Activated T-cell treated with anti-CD3 and anti-CD28 coated beads, Interleukin-2, amount 50 U/mL, for 48 hours (primary cell): ENCODE measurements around the gene SEC24D.
A peak's percentile ranks its signal among the peaks of the same experiment; 100 is the strongest.

Source experiments
- DNase-seq, 2 experiments: peaks; one replicate each; pipeline ENCODE4 v3.0.0-alpha.2; 2020

The SEC24D gene

GRCh38 chr4:118684873-118685811 is 150.8 kb downstream of the SEC24D start, which contains the start of gene METTL14:
Gene METTL14 (plus strand): TSS chr4:118685392. CDS start chr4:118685535, 143 bp downstream.
- DNase-seq, result peak; percentile 92

GRCh38 chr4:118683513-118683912 is 152.4 kb downstream of the SEC24D start:
- no peak for DNase-seq

GRCh38 chr4:118682928-118683327 is 153.0 kb downstream of the SEC24D start:
- DNase-seq, result no peak

GRCh38 chr4:118680808-118681207 is 155.1 kb downstream of the SEC24D start:
- no peak for DNase-seq

GRCh38 chr4:118676128-118676527 is 159.8 kb downstream of the SEC24D start:
- DNase-seq, result no peak
